Natural killer cell (primary cell): ENCODE measurements around the gene NOXA1. TPM values are rescaled to one million over a fixed set of nuclear protein-coding genes. Genes with fewer than 3 reads are reported as not detected.
A peak's percentile ranks its signal among the peaks of the same experiment; 100 is the strongest.

Experiments used
- ATAC-seq, 3 donors: fragments of 150-1000 bp in 2 of 3; fragments of 200-7000 bp in 1 of 3; cut with Tn5 transposase; 1 replicate in 1 of 3; 2 replicates in 2 of 3; pipeline ENCODE4 v1.10.0; 2021; ENCODE audit warnings: mild to moderate bottlenecking in 2 of 3, moderate library complexity in 2 of 3
- DNase-seq, 2 donors: peaks; one replicate each; pipeline versions ENCODE4 v3.0.0 to v3.0.0-alpha.2; 2013 to 2021; ENCODE audit warnings: mixed read lengths in 1 of 2
- H3K27ac ChIP-seq: one replicate; pipeline ENCODE4 v1.5.1; 2013; ENCODE audit warnings: mild to moderate bottlenecking, low read length
- H3K27me3 ChIP-seq: one replicate; pipeline ENCODE4 v1.6.1; 2013; ENCODE audit warnings: low read length; ENCODE audit not compliant: control insufficient read depth, insufficient read depth
- H3K36me3 ChIP-seq: one replicate; pipeline ENCODE4 v1.6.1; 2013; ENCODE audit warnings: low read length; ENCODE audit not compliant: control insufficient read depth, insufficient read depth
- H3K4me1 ChIP-seq: one replicate; pipeline ENCODE4 v1.6.1; 2013; ENCODE audit warnings: low read length; ENCODE audit not compliant: control insufficient read depth, insufficient read depth
- H3K4me3 ChIP-seq: one replicate; pipeline ENCODE4 v1.5.1; 2013; ENCODE audit warnings: low read length
- H3K9me3 ChIP-seq: one replicate; pipeline ENCODE4 v1.6.1; 2013; ENCODE audit warnings: low read length; ENCODE audit not compliant: control insufficient read depth, insufficient read depth
- H3K27ac Mint-ChIP-seq, 2 donors: one replicate each; pipeline ENCODE4 v1.8.0; 2022; ENCODE audit warnings: mild to moderate bottlenecking in 2 of 2, mixed read lengths in 2 of 2, moderate library complexity in 1 of 2
- H3K27me3 Mint-ChIP-seq, 2 donors: one replicate each; pipeline ENCODE4 v1.8.0; 2022; ENCODE audit warnings: low read depth in 2 of 2, mixed read lengths in 2 of 2
- H3K36me3 Mint-ChIP-seq: one replicate; pipeline ENCODE4 v1.8.0; 2022; ENCODE audit warnings: mixed read lengths
- H3K4me1 Mint-ChIP-seq, 2 donors: one replicate each; pipeline ENCODE4 v1.8.0; 2022; ENCODE audit warnings: mixed read lengths in 2 of 2
- H3K4me3 Mint-ChIP-seq: one replicate; pipeline ENCODE4 v1.8.0; 2022; ENCODE audit warnings: mild to moderate bottlenecking, moderate library complexity, mixed read lengths
- H3K9me3 Mint-ChIP-seq, 2 donors: one replicate each; pipeline ENCODE4 v1.8.0; 2022; ENCODE audit warnings: mixed read lengths in 2 of 2
- CTCF ChIP-seq: fragments of 200-600 bp; IDR thresholded peaks from one replicate; pipeline ENCODE4 v1.8.0; 2022; ENCODE audit warnings: antibody characterized with exemption
- WGBS: methylation state at CpG from one replicate; pipeline ENCODE4 v1.1.7; 2013; ENCODE audit warnings: missing lambda C conversion rate; ENCODE audit not compliant: insufficient coverage; 5-methylcytosine and 5-hydroxymethylcytosine counted together
- intact Hi-C: fragments of 100-400 bp; cut with micrococcal nuclease; formaldehyde crosslinking; loops from one replicate; pipeline ENCODE4 v1.14.2; 2022
- total RNA-seq, 4 donors: library from RNA; stranded (reverse); fragments of 120-200 nt in 1 of 4; gene quantifications; one replicate each; pipeline versions ENCODE4 v1.2.3 to v1.2.4, GENCODE V29; 2013 to 2022

NOXA1 gene
- total RNA-seq, 3 donors from 2014 or later (not counting 1 experiment from before 2014, with no cell fraction given) = 4.7 to 10.0 (median 7.7) TPM

- Mint-ChIP-seq H3K27me3 (no peaks in the 10 kb centered on the region), H3K36me3 (no peaks in the 10 kb centered on the region), H3K27ac (peak overlapping the region in 1 of 2 donors; percentile 78), H3K4me1 (peaks cover 10 to 28% of the 10 kb centered on the region in 2 donors), H3K9me3 (no peaks in the 10 kb centered on the region), H3K4me3 (no peak overlapping the region)
- DNase-seq (no peak), ATAC-seq (no peak)
- Histone ChIP-seq H3K4me3 (no peak overlapping the region), H3K4me1 (peaks cover 44% of the 10 kb centered on the region), H3K9me3 (no peaks in the 10 kb centered on the region), H3K27ac (no peak overlapping the region), H3K27me3 (peaks cover under 1% of the 10 kb centered on the region), H3K36me3 (no peaks in the 10 kb centered on the region)
- intact Hi-C loops = no loop called here
- TF ChIP-seq CTCF = no peak
- 84% methylated on average over 10 of the region's 10 CpGs for WGBS
These were observed 10.8 kb upstream of the NOXA1 start for GRCh38 chr9:137412431-137412830.

- H3K4me3 ChIP-seq = no peak overlapping the region
- H3K27ac ChIP-seq = no peak overlapping the region
- H3K9me3 ChIP-seq = no peaks in the 10 kb centered on the region
- no peak overlapping the region for H3K27ac Mint-ChIP-seq
- intact Hi-C loops = no loop called here
- WGBS = 95% methylated on average over 5 of the region's 5 CpGs
- no peaks in the 10 kb centered on the region for H3K27me3 Mint-ChIP-seq
- no peak for ATAC-seq
- no peak overlapping the region for H3K4me3 Mint-ChIP-seq
- peaks cover 8 to 25% of the 10 kb centered on the region in 2 donors for H3K4me1 Mint-ChIP-seq
- no peak for DNase-seq
- no peaks in the 10 kb centered on the region for H3K36me3 Mint-ChIP-seq
- H3K27me3 ChIP-seq = no peaks in the 10 kb centered on the region
- no peak for TF ChIP-seq CTCF
- H3K4me1 ChIP-seq = peaks cover 32% of the 10 kb centered on the region
- no peaks in the 10 kb centered on the region for H3K36me3 ChIP-seq
- no peaks in the 10 kb centered on the region for H3K9me3 Mint-ChIP-seq
These were observed 7.7 kb upstream of the NOXA1 start for GRCh38 chr9:137415451-137415850.

GRCh38 chr9:137416006-137416562 is 7.1 kb upstream of the NOXA1 start:
- no peak overlapping the region for H3K4me3 Mint-ChIP-seq
- 96% methylated on average over 23 of the region's 23 CpGs for WGBS
- peaks cover 1 to 19% of the 10 kb centered on the region in 2 donors for H3K4me1 Mint-ChIP-seq

More at GRCh38 chr9:137416006-137416562, 7.1 kb upstream of the NOXA1 start:
- H3K27ac ChIP-seq = no peak overlapping the region
- no peak overlapping the region for H3K4me3 ChIP-seq
- H3K36me3 Mint-ChIP-seq = no peaks in the 10 kb centered on the region
- no peaks in the 10 kb centered on the region for H3K9me3 ChIP-seq
- no peaks in the 10 kb centered on the region for H3K27me3 ChIP-seq
- TF ChIP-seq CTCF = no peak
- no peaks in the 10 kb centered on the region for H3K27me3 Mint-ChIP-seq
- H3K36me3 ChIP-seq = no peaks in the 10 kb centered on the region
- H3K9me3 Mint-ChIP-seq = no peaks in the 10 kb centered on the region
- intact Hi-C loops = no loop called here
- no peak for ATAC-seq
- H3K27ac Mint-ChIP-seq = no peak overlapping the region
- no peak for DNase-seq
- H3K4me1 ChIP-seq = peaks cover 25% of the 10 kb centered on the region
